GM12872 (cell line): Measurements from ENCODE around the gene NCCRP1.

Experiments
- CTCF ChIP-seq: IDR thresholded peaks from 3 replicates; pipeline ENCODE4 v1.5.1; 2011; ENCODE audit warnings: low read depth, mild to moderate bottlenecking, low read length, moderate library complexity; ENCODE audit not compliant: insufficient read depth

Gene NCCRP1

GRCh38 chr19:39154629-39155100 is 42.1 kb upstream of the NCCRP1 start:
- no peak for TF ChIP-seq CTCF

GRCh38 chr19:39155114-39155700 is 41.6 kb upstream of the NCCRP1 start:
- TF ChIP-seq CTCF: no peak

GRCh38 chr19:39155741-39156140 is 41.0 kb upstream of the NCCRP1 start:
- no peak for TF ChIP-seq CTCF

GRCh38 chr19:39156326-39157230 is 40.2 kb upstream of the NCCRP1 start:
- TF ChIP-seq CTCF: no peak

- no peak for TF ChIP-seq CTCF
These were observed 39.3 kb upstream of the NCCRP1 start for GRCh38 chr19:39157275-39157996.

- TF ChIP-seq CTCF: no peak
These were observed 38.8 kb upstream of the NCCRP1 start for GRCh38 chr19:39157997-39158389.

- TF ChIP-seq CTCF: no peak
These were observed 38.0 kb upstream of the NCCRP1 start for GRCh38 chr19:39158646-39159260.
